Subcutaneous adipose tissue (tissue), 4 donors: ENCODE data around the gene OR5B17. TPM values are rescaled to one million over a fixed set of nuclear protein-coding genes. Genes with fewer than 3 reads are reported as not detected.

ENCODE experiments used
- CTCF ChIP-seq: fragments of 450-650 bp; IDR thresholded peaks from one replicate; pipeline ENCODE4 v1.5.1; 2016; ENCODE audit warnings: low read depth, mild to moderate bottlenecking, control low read depth, antibody characterized with exemption, moderate library complexity
- total RNA-seq, 4 donors: library from RNA; depleted of rRNA; stranded (reverse); fragments of >200 nt; gene quantifications; one replicate each; pipeline ENCODE4 v1.1.0, GENCODE V29; 2016

Gene OR5B17
- total RNA-seq, 4 donors from 2014 or later: not detected

- TF ChIP-seq CTCF: no peak
These were observed 4.1 kb downstream of the OR5B17 start for GRCh38 chr11:58354727-58355126.

DNA sequence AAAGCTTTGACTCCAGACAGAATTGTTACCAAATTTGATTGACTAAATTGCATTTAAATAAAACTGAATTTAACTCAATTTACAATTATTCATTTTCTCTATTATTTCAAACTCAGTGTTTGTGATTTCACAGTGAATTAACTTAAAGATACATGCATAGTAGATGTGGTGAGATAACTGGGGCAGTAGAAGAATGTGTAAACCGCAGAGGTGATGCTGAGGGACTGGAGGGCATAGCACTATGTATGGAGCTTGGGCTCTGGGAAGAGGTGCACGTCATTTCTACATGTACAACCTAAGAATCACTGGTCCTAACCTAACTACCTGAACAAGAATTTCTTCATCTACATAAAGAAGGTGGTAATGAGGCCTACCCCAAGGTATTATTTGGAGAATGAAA is 13.7 kb downstream of the OR5B17 start:
- TF ChIP-seq CTCF: no peak

DNA sequence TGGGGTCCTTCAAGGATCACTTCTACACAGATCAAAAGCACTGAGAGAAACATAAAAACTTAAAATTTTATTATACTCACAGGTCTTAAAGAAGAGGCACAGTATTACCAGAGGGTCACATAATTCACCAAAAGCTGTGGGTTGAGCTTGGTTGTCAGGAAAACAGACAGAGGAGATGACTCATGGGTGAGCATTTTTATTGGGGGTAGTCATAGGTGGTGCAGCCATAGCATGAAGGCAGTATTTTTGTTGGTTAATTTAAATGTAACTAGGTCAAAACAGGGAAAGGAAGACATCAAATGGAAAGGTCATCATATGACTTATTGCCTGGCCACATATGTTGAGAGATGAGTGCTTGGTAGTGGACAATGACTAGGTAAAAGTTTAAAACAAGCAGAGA is 24.2 kb downstream of the OR5B17 start:
- no peak for TF ChIP-seq CTCF

DNA sequence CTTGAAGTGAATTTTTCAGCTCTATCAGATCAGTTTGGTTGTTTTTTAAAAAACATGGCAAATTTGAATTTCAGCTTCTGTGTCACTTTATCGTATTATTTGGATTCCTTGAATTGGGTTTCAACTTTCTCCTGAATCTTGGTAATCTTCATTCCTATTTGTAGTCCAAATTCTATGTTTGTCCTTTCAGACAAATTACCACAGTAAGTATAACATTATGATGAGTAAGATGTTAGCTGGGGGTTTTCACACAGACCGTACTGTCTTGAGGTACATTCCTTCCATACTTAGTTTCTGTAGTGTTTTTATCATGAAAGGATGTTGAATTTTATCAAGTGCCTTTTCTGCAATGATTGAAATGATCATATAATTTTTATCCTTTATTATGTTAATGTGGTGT is 28.0 kb downstream of the OR5B17 start:
- TF ChIP-seq CTCF: no peak

DNA sequence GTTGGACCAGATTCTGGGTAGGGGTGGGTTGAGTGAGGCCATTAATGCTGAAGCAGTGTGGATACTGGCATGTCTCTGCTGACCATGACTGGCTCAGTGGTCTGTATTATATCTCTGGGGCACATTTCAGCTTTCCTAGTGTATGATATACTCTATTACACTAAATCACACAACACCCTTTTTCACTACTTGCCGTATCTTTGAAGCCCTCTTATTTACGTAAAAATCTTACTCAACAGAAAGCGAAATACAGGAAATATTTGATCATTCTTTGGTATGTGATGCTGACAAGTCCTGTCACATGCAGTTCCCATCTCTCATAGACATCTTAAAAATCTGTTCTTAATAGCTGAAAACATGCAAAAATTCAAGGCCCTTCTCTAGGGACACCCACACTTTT is 40.3 kb downstream of the OR5B17 start:
- no peak for TF ChIP-seq CTCF

DNA sequence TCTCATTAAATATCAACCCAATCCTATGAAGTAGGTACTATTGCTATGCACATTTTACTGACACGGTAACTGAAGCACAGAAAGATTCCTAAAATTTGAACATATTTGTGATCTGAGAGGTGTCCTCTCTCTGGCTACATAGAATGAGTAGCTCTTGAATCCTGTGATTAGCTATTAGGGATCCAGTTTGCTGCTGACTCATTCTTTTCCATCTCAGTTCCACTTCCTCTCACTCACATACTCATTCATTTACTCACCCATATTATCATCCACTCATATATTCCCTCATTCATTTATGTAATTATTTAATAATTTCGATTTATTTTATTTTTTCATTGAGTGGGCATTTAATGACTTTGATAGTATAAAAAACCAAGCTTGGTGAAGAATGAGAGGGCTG is 42.7 kb downstream of the OR5B17 start:
- TF ChIP-seq CTCF: no peak

Other genes with a start within 250 kb of the OR5B17 start
- gene OR9I1, start 233.5 kb downstream of the OR5B17 start, total RNA-seq: not detected
- gene OR9Q2, start 170.0 kb downstream of the OR5B17 start, total RNA-seq: not detected
- gene OR1S2, start 154.9 kb downstream of the OR5B17 start, total RNA-seq: not detected
- gene OR1S1, start 146.3 kb downstream of the OR5B17 start, total RNA-seq: not detected
- not detected for gene OR10Q1, start 130.2 kb downstream of the OR5B17 start, total RNA-seq
- gene OR10W1, start 90.8 kb downstream of the OR5B17 start, total RNA-seq: not detected
- gene OR5B3, start 47.8 kb upstream of the OR5B17 start, total RNA-seq: not detected
- not detected for gene OR5B2, start 69.1 kb upstream of the OR5B17 start, total RNA-seq
- not detected for gene OR5B12, start 83.2 kb upstream of the OR5B17 start, total RNA-seq
- gene OR5B21, start 149.0 kb upstream of the OR5B17 start, total RNA-seq: not detected
- gene LPXN, start 216.8 kb upstream of the OR5B17 start, total RNA-seq: 10 to 100 TPM in 2 of 4 donors, 1 to 10 TPM in 2; 7.9 to 75.5 (median 14.2) TPM
- 10 to 100 TPM; 45.7 to 77.1 (median 55.5) TPM for gene ZFP91, start 220.0 kb upstream of the OR5B17 start, total RNA-seq